K562 treated with DMSO at 1 percent for 48 hours (cell line): Measurements from ENCODE around the gene NT5C1A. TPM values are rescaled to one million over a fixed set of nuclear protein-coding genes. Genes with fewer than 3 reads are reported as not detected.

Experiments
- total RNA-seq: library from RNA; unstranded; fragments of 300-600 nt; gene quantifications from 2 replicates; pipeline ENCODE4 v1.2.3, GENCODE V29; 2022; ENCODE audit warnings: low replicate concordance; ENCODE audit errors: extremely low read depth

NT5C1A gene
- total RNA-seq = not detected in 2 replicates

GRCh38 chr1:39671793-39672550 lies at the start of gene NT5C1A:
NT5C1A (minus strand) TSS chr1:39672107; CDS start chr1:39672038, 69 bp downstream.

DNA sequence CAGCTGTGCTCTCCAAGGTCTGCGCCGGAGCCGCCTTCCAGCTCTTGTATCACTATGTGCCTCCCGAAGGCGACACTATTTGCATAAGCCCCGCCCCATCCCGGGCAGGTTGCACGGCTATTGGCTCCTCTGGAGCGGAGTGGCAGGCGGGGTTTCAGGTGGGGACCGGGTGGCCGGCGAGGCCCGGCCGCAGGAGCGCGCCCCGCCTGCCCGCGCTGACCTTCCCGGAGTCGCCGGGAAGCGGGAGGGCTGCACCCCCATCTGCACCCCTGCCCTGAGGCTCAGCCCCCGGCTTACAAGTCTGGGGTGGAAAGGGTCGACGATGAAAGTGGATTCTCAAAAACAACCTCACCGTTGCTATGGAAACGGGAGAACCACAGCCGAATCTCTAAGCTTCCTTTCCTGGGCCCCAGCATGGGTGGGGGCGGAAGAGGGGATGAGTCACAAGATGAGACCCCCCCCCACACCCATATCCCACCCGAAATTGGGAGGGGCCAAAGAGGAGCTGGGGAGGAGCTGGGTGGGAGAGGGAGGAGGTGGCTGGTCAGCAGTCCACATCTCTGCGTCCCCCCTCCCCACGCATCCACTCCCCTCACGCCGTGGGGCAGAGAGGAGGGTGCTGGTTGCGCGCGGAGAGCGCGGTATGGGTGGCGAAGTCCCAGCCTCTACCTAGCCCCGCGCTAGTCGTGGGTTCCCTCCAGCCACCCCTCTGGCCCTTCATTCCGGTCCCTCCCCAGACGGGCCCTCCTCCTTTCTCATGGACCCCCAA lies 19.7 kb upstream of the NT5C1A start, which contains the start of gene HPCAL4:
Gene HPCAL4 (minus strand): TSS at position 51 of the 769 bp plus-strand sequence. CDS start 6,830 bp downstream, outside the sequence.

DNA sequence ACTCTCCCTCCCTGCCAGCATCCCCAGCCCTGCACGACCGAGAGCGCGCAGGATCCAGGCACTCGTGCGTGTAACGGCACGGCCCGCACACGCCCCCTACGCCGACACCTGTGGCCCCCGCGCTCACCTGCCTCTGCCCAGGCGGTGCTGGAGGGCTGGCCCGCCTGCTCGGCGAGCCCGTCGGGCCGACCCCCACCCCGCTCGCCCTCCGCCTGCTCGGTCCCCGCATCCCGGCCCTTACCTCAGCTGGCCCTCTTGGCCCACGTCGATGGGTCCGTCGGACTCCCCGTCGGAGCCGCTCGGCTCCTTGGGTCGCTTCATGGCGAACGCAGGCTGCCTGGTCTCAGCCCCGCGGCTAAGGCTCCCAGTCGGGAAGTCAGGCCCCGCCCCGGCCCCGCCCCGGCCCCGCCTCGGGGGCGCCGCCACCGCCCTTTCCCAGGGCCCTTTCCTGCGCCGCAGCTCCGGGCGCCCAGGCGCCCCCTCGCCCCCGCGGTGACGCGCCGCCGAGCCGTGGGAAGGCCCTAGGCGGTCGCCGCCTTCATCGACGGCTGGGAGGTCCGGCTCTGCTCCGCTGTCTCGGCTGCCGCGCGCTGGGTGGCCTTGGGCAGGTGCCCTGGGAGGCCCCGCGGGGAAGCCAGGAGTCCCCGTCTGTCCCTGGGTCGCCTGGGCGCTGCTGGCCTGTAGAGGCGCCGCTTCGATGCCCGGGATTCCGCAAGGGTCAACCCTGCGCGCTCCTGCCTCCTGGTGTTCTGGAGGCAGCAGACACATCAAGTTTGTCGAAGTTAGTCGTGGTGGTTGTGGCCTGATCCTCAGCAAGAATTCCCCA lies 32.4 kb downstream of the NT5C1A start, which contains the start of gene HEYL:
Gene HEYL (minus strand): TSS at position 339 of the 826 bp plus-strand sequence. CDS start 18 bp downstream, at position 321.

Other genes starting within 250 kb of the NT5C1A start
- not detected in 2 replicates for gene BMP8A, start 180.5 kb downstream of the NT5C1A start, total RNA-seq
- gene PABPC4, start 95.3 kb downstream of the NT5C1A start, total RNA-seq = not detected in 2 replicates
- gene HEYL, start 32.5 kb downstream of the NT5C1A start, total RNA-seq = not detected in 2 replicates
- gene HPCAL4, start 19.3 kb upstream of the NT5C1A start, total RNA-seq = not detected in 2 replicates
- gene PPIE, start 66.8 kb upstream of the NT5C1A start, total RNA-seq = not detected in 2 replicates
- not detected in 2 replicates for gene OXCT2, start 99.2 kb upstream of the NT5C1A start, total RNA-seq
- not detected in 2 replicates for gene BMP8B, start 116.8 kb upstream of the NT5C1A start, total RNA-seq
- gene TRIT1, start 211.4 kb upstream of the NT5C1A start, total RNA-seq = not detected in 2 replicates
- not detected in 2 replicates for gene MYCL, start 229.8 kb upstream of the NT5C1A start, total RNA-seq